HG03139 (cell line): ENCODE data around the gene MTMR12.

Experiments
- ATAC-seq: cut with Tn5 transposase; IDR thresholded peaks from one replicate; pipeline ENCODE4 v1.9.1; 2021; ENCODE audit not compliant: unreplicated experiment

MTMR12 gene

GRCh38 chr5:32201122-32201753 is 111.5 kb downstream of the MTMR12 start:
- no peak for ATAC-seq

GRCh38 chr5:32197032-32197431 is 115.7 kb downstream of the MTMR12 start:
- ATAC-seq, result no peak

- ATAC-seq, result no peak
Measured at GRCh38 chr5:32195265-32195664, 117.5 kb downstream of the MTMR12 start.

- peak; percentile 88 for ATAC-seq
Measured at GRCh38 chr5:32193591-32193990, 119.1 kb downstream of the MTMR12 start.

- no peak for ATAC-seq
Measured at GRCh38 chr5:32190095-32190494, 122.6 kb downstream of the MTMR12 start.

- ATAC-seq, result no peak
Measured at GRCh38 chr5:32187675-32188074, 125.1 kb downstream of the MTMR12 start.

GRCh38 chr5:32182463-32183063 is 130.2 kb downstream of the MTMR12 start:
- ATAC-seq, result peak; percentile 81
